C4-2B (cell line): ENCODE data around the gene SPOCK1.
A peak's percentile ranks its signal among the peaks of the same experiment; 100 is the strongest.

ENCODE experiments used
- H3K27ac ChIP-seq: fragments of 450-650 bp; 2 replicates; pipeline ENCODE4 v1.5.1; 2017
- ZFX ChIP-seq: fragments of 450-650 bp; IDR thresholded peaks from 2 replicates; pipeline ENCODE4 v1.6.1; 2017
- TF ChIP-seq, protein P1 (sequence below): fragments of 450-650 bp; conservative IDR thresholded peaks from 2 replicates; pipeline ENCODE4 v1.5.1; 2017; ENCODE audit warnings: mild to moderate bottlenecking

The SPOCK1 gene

DNA sequence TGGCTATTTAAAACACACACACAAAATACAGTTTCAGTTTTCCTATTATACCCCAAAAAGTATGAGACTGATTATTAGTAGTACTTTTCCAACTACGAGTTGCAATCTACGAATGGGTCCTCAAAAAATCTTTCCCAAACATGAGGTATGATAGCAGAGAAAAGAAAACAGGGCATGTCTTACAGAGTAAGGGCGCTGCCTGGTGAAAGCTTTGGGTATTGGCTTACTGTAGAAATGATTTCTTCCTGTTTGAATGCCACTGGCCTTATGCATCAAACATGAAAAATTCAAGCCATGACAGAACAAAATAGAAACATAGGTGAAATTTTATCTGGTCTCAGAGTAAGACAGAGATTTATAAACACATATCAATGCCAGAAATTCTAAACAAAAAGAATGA, 448.0 kb downstream of the SPOCK1 start:
- H3K27ac ChIP-seq = no peak overlapping the region
- TF ChIP-seq, protein P1, sequence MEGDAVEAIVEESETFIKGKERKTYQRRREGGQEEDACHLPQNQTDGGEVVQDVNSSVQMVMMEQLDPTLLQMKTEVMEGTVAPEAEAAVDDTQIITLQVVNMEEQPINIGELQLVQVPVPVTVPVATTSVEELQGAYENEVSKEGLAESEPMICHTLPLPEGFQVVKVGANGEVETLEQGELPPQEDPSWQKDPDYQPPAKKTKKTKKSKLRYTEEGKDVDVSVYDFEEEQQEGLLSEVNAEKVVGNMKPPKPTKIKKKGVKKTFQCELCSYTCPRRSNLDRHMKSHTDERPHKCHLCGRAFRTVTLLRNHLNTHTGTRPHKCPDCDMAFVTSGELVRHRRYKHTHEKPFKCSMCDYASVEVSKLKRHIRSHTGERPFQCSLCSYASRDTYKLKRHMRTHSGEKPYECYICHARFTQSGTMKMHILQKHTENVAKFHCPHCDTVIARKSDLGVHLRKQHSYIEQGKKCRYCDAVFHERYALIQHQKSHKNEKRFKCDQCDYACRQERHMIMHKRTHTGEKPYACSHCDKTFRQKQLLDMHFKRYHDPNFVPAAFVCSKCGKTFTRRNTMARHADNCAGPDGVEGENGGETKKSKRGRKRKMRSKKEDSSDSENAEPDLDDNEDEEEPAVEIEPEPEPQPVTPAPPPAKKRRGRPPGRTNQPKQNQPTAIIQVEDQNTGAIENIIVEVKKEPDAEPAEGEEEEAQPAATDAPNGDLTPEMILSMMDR = peak; percentile 55
- TF ChIP-seq ZFX = no peak

DNA sequence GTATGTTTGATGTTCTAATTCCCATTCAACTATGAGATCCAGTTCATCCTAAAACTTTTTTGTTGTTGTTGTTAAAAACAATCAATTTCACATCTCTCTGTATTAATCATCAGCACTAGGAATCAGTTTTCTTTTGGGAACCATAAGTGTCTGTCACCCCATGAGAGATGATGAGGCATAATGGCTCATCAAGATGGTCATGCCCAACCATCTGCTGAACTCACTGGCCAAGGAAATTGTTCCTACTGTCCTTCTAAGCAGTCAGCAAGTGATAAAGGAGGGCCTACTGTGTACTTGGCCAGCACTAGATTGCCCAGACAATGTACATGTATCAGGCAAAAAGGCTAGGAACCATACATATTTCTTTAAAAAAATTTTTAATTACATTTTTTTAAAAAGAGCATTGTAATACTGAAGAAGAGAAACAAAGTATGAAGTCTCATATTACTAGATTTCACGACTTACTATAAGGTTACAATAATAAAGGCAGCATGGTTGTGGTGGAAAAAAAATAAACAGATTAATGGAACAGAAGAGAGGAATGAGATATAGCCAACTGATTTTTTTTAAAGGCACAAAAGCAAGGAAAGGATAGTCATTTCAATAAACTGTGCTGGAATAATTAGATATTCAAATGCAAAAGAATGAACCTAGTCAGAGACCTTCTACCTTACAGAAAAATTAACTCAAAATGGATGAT, 458.3 kb downstream of the SPOCK1 start:
- no peak overlapping the region for H3K27ac ChIP-seq
- TF ChIP-seq, protein P1 = no peak
- no peak for TF ChIP-seq ZFX

DNA sequence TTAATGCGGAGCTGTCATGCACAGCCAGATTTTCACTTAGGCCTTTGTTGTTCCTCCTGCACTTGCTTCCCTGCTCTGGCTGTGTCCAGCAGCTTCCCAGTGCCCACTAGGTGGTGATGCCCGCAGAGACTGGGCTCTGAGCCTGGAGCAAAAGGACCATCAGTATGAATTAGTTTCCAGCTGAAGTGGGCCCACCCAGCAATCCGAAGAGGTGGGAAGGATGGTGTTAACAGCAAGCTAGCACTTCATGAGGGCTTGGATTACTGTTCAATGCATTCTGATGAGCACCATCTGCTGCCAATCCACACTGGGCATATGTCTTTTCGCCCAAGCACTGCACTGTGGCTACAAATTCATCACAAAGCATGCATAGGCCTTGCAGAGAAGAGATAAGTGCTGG, 459.1 kb downstream of the SPOCK1 start:
- H3K27ac ChIP-seq = no peak overlapping the region
- TF ChIP-seq, protein P1 = no peak
- no peak for TF ChIP-seq ZFX

DNA sequence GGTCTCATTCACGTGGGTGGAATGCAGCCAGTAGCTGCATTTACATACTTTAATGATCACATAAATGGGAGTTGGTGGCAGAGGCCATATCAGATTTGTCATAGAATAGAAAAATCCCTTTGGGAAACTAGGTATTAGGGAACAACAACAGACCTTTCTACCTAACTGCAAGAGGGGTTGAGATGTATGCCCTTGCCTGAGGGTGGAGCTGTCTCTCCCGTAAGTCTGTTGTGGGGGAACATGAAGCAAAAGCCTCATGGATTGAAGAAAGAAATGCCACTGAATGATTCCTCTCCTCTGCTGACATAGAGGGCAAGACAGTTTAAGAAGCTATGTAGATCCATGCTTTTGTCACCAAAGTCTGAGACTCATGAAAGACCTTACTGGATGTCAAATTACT, 461.3 kb downstream of the SPOCK1 start:
- TF ChIP-seq, protein P1 = no peak
- no peak for TF ChIP-seq ZFX
- H3K27ac ChIP-seq = no peak overlapping the region

DNA sequence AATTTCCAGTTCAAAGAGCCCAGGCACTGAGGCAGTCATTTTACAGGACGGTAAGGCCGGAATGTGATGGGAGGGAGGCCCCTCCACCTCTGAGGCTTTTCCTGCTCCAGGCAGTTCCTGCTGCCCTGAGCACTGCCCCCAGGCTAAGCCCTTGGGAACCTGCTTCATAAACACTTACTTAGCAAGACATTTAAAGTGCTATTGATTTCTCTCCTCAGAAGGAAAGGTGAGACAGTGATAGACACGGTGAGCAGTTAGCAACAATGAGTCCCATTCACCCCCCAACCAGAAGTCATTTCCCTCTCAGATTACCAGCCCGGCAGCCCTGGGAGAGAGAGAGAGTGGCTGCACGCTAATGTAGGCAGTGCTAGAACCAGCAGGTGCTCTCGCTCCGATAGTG, 462.5 kb downstream of the SPOCK1 start:
- TF ChIP-seq, protein P1 = no peak
- no peak for TF ChIP-seq ZFX
- H3K27ac ChIP-seq = no peak overlapping the region

DNA sequence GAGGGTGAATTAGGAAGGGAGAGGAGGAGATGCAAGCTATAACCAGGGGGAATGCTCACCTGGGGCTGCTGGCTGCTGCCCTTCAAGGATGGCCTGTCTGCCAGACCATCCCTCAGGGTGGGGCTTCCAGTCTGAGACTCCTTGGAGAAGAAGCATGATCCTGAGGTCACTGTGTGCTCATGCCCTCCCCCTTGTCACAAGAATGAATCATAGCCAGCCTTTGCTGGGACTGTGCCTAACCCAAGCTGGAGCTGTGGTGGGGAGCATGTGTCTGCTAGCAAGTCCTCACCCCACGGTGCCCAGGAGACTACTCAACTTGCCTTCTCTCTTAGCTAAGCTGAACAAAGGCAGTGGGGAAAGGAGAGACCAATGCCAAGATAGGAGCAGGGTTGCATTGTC, 463.6 kb downstream of the SPOCK1 start:
- TF ChIP-seq, protein P1 = no peak
- TF ChIP-seq ZFX = no peak
- no peak overlapping the region for H3K27ac ChIP-seq

DNA sequence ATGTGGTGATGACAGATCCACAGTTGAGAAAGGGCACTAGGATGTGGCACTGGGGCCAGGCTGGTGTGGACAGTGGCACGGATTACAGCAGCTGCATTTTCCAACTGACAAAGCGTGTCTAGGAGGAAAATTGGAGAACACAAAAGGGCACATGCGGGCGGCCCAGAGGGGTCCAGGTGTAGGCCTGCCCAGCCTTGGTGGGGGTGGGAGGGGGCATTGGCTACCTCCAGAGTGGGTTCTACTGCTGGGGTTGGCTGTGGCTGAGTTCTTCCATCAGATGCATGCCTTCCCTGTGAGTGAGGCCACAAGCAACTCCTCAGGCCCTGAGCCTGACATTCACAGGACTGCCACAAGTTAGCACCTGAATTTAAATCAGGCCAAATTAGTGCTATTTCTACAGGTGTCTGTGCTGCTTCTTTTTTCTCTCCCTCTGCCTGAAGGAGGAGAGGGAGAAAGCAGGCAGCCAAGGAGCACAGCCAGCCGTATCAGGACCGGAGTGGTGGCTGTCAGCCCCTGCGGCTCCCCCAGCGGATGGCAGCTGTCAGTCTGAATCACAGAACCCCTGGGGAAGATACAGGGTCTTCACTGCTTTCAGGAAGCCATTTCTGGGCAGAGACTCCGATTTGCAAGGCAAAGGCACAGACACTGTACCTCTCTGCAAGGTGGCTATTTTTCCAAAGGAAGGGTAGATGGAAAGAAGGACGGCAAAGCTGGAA, 464.2 kb downstream of the SPOCK1 start:
- no peak overlapping the region for H3K27ac ChIP-seq
- TF ChIP-seq ZFX = no peak
- TF ChIP-seq, protein P1 = no peak
